HEK293 (cell line): ENCODE measurements around the gene PPARD.

ENCODE experiments used
- CTCF ChIA-PET: fragments of 350-600 bp; formaldehyde crosslinking; extraction: SDS; loops from one replicate; lab custom pipeline; 2021; ENCODE audit warnings: antibody characterized with exemption; lab: Yijun Ruan, JAX
- POLR2A ChIA-PET: fragments of 300-600 bp; formaldehyde crosslinking; extraction: SDS; loops from one replicate; lab custom pipeline; 2020; ENCODE audit warnings: antibody characterized with exemption, inconsistent platforms; lab: Yijun Ruan, JAX
- H3K27ac ChIP-seq: fragments of 200-500 bp; sonication (Bioruptor generic); 2 replicates; pipeline ENCODE4 v1.5.1; 2014; ENCODE audit warnings: low read depth, low read length, control low read depth, inconsistent platforms; ENCODE audit errors: extremely low read depth
- H3K36me3 ChIP-seq, 2 experiments: fragments of 200-500 bp in 1 of 2; sonication (Bioruptor generic) in 1 of 2; 1 replicate in 1 of 2; 2 replicates in 1 of 2; pipeline ENCODE4 v1.5.1; 2014 to 2017; ENCODE audit warnings: inconsistent platforms in 2 of 2, low read length in 2 of 2; ENCODE audit not compliant: control insufficient read depth in 2 of 2, insufficient read depth in 1 of 2
- H3K4me1 ChIP-seq: fragments of 200-500 bp; sonication (Bioruptor generic); 2 replicates; pipeline ENCODE4 v1.5.1; 2014; ENCODE audit warnings: mild to moderate bottlenecking, low read length, inconsistent platforms; ENCODE audit not compliant: control insufficient read depth, insufficient read depth
- H3K4me3 ChIP-seq: 2 replicates; pipeline ENCODE4 v1.5.1; 2011; ENCODE audit warnings: low read depth, mild to moderate bottlenecking, control low read depth, low read length, moderate library complexity
- H3K9me3 ChIP-seq: fragments of 200-500 bp; sonication (Bioruptor generic); 2 replicates; pipeline ENCODE4 v1.5.1; 2014; ENCODE audit warnings: low read depth, low read length, inconsistent platforms; ENCODE audit not compliant: control insufficient read depth, insufficient read depth
- KLF16 ChIP-seq: fragments of 450-650 bp; formaldehyde crosslinking; IDR thresholded peaks from 2 replicates; pipeline ENCODE4 v1.5.1; 2017; ENCODE audit warnings: missing biosample characterization, missing genetic modification characterization
- KLF7 ChIP-seq: fragments of 450-650 bp; formaldehyde crosslinking; IDR thresholded peaks from 2 replicates; pipeline ENCODE4 v1.5.1; 2016; ENCODE audit warnings: missing biosample characterization, missing genetic modification characterization, borderline replicate concordance
- PRDM1 ChIP-seq: fragments of 450-650 bp; formaldehyde crosslinking; IDR thresholded peaks from 2 replicates; pipeline ENCODE4; 2016; ENCODE audit warnings: missing biosample characterization, missing genetic modification characterization
- SCRT2 ChIP-seq: fragments of 450-650 bp; formaldehyde crosslinking; IDR thresholded peaks from 2 replicates; pipeline ENCODE4 v1.5.1; 2016; ENCODE audit warnings: missing biosample characterization, missing genetic modification characterization
- SETDB1 ChIP-seq: IDR thresholded peaks from one replicate; pipeline ENCODE4 v1.6.1; 2017; ENCODE audit warnings: mild to moderate bottlenecking, low read length, moderate library complexity, mixed read lengths; ENCODE audit not compliant: insufficient read length
- SP2 ChIP-seq: fragments of 450-650 bp; formaldehyde crosslinking; IDR thresholded peaks from 2 replicates; pipeline ENCODE4 v1.5.1; 2016; ENCODE audit warnings: missing biosample characterization, missing genetic modification characterization
- ZFHX2 ChIP-seq: fragments of 450-650 bp; formaldehyde crosslinking; conservative IDR thresholded peaks from 2 replicates; pipeline ENCODE4 v1.5.1; 2016; ENCODE audit warnings: missing biosample characterization, missing genetic modification characterization
- ZFP3 ChIP-seq: fragments of 450-650 bp; formaldehyde crosslinking; IDR thresholded peaks from 2 replicates; pipeline ENCODE4 v1.5.1; 2016; ENCODE audit warnings: low read depth, missing biosample characterization, missing genetic modification characterization
- ZNF174 ChIP-seq: fragments of 450-650 bp; formaldehyde crosslinking; IDR thresholded peaks from 2 replicates; pipeline ENCODE4 v1.5.0; 2017; ENCODE audit warnings: missing biosample characterization, mild to moderate bottlenecking, missing genetic modification characterization
- ZNF175 ChIP-seq: fragments of 450-650 bp; formaldehyde crosslinking; IDR thresholded peaks from 2 replicates; pipeline ENCODE4 v1.5.1; 2016; ENCODE audit warnings: missing biosample characterization, missing genetic modification characterization
- ZNF202 ChIP-seq: fragments of 450-650 bp; formaldehyde crosslinking; IDR thresholded peaks from 2 replicates; pipeline ENCODE4 v1.5.1; 2016; ENCODE audit warnings: missing biosample characterization, missing genetic modification characterization, borderline replicate concordance
- ZNF600 ChIP-seq: fragments of 450-650 bp; formaldehyde crosslinking; IDR thresholded peaks from 2 replicates; pipeline ENCODE4 v1.5.1; 2016; ENCODE audit warnings: missing biosample characterization, missing genetic modification characterization
- ZNF664 ChIP-seq: fragments of 450-650 bp; formaldehyde crosslinking; IDR thresholded peaks from 2 replicates; pipeline ENCODE4 v1.5.1; 2016; ENCODE audit warnings: missing biosample characterization, missing genetic modification characterization
- ZNF843 ChIP-seq: fragments of 450-650 bp; formaldehyde crosslinking; IDR thresholded peaks from 2 replicates; pipeline ENCODE4 v1.5.1; 2016; ENCODE audit warnings: missing biosample characterization, missing genetic modification characterization
- ZXDB ChIP-seq: fragments of 450-650 bp; formaldehyde crosslinking; IDR thresholded peaks from 2 replicates; pipeline ENCODE4 v1.5.1; 2016; ENCODE audit warnings: missing biosample characterization, missing genetic modification characterization
- TF ChIP-seq, protein P1 (sequence below): fragments of 450-650 bp; formaldehyde crosslinking; IDR thresholded peaks from 2 replicates; pipeline ENCODE4 v1.5.1; 2016; ENCODE audit warnings: missing biosample characterization, missing genetic modification characterization
- TF ChIP-seq, protein P2 (sequence below): fragments of 450-650 bp; formaldehyde crosslinking; IDR thresholded peaks from 2 replicates; pipeline ENCODE4 v1.5.1; 2016; ENCODE audit warnings: missing biosample characterization, missing genetic modification characterization
- TF ChIP-seq, protein P3 (sequence below): fragments of 450-650 bp; formaldehyde crosslinking; IDR thresholded peaks from 2 replicates; pipeline ENCODE4 v1.5.1; 2016; ENCODE audit warnings: missing biosample characterization, missing genetic modification characterization
- TF ChIP-seq, protein P4 (sequence below): IDR thresholded peaks from 2 replicates; pipeline ENCODE4 v1.6.1; 2011; ENCODE audit warnings: mild to moderate bottlenecking, low read depth, low read length, borderline replicate concordance
- TF ChIP-seq, protein P5 (sequence below): fragments of 450-650 bp; formaldehyde crosslinking; IDR thresholded peaks from 2 replicates; pipeline ENCODE4 v1.5.1; 2016; ENCODE audit warnings: missing biosample characterization, missing genetic modification characterization
- TF ChIP-seq, protein P6 (sequence below): fragments of 450-650 bp; formaldehyde crosslinking; IDR thresholded peaks from 2 replicates; pipeline ENCODE4 v1.5.1; 2016; ENCODE audit warnings: missing biosample characterization, missing genetic modification characterization, borderline replicate concordance

Gene PPARD

DNA sequence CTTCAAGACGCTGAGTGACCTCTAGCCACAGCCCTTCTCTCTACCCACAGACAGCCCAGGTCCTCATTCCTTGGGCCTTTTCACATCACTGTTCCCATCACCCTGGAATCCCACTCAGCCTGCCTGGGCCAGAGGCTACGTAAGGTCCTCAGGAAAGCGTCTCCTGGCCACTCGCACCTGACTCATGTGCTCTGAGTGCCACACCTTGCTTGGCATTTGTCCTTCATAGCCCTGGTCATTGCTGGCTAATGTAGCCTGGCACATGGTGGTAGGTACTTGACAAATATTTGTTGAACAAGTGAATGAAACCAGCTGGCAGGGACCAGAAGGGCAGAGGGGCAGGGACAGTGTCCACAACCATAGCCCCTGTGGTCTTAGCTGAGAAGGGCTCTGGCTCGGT lies 59.2 kb downstream of the PPARD start:
- TF ChIP-seq ZNF202 (no peak), KLF7 (tag by site-specific recombination) (no peak), SP2 (no peak), ZFP3 (tag by site-specific recombination) (no peak), SETDB1 (no peak), SCRT2 (no peak), ZNF600 (tag by site-specific recombination) (no peak), ZNF843 (tag by site-specific recombination) (no peak), PRDM1 (no peak), ZNF175 (no peak), ZXDB (tag by site-specific recombination) (no peak)
- TF ChIP-seq, protein P1, sequence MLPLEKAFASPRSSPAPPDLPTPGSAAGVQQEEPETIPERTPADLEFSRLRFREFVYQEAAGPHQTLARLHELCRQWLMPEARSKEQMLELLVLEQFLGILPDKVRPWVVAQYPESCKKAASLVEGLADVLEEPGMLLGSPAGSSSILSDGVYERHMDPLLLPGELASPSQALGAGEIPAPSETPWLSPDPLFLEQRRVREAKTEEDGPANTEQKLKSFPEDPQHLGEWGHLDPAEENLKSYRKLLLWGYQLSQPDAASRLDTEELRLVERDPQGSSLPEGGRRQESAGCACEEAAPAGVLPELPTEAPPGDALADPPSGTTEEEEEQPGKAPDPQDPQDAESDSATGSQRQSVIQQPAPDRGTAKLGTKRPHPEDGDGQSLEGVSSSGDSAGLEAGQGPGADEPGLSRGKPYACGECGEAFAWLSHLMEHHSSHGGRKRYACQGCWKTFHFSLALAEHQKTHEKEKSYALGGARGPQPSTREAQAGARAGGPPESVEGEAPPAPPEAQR (tag by site-specific recombination): no peak
- TF ChIP-seq, protein P2, sequence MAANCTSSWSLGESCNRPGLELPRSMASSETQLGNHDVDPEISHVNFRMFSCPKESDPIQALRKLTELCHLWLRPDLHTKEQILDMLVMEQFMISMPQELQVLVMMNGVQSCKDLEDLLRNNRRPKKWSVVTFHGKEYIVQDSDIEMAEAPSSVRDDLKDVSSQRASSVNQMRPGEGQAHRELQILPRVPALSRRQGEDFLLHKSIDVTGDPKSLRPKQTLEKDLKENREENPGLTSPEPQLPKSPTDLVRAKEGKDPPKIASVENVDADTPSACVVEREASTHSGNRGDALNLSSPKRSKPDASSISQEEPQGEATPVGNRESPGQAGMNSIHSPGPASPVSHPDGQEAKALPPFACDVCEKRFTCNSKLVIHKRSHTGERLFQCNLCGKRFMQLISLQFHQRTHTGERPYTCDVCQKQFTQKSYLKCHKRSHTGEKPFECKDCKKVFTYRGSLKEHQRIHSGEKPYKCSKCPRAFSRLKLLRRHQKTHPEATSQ (tag by site-specific recombination): no peak
- TF ChIP-seq, protein P3, sequence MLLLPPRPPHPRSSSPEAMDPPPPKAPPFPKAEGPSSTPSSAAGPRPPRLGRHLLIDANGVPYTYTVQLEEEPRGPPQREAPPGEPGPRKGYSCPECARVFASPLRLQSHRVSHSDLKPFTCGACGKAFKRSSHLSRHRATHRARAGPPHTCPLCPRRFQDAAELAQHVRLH (tag by site-specific recombination): no peak
- TF ChIP-seq, protein P4, sequence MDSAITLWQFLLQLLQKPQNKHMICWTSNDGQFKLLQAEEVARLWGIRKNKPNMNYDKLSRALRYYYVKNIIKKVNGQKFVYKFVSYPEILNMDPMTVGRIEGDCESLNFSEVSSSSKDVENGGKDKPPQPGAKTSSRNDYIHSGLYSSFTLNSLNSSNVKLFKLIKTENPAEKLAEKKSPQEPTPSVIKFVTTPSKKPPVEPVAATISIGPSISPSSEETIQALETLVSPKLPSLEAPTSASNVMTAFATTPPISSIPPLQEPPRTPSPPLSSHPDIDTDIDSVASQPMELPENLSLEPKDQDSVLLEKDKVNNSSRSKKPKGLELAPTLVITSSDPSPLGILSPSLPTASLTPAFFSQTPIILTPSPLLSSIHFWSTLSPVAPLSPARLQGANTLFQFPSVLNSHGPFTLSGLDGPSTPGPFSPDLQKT: no peak
- Histone ChIP-seq H3K4me1 (no peaks in the 10 kb centered on the region), H3K9me3 (no peaks in the 10 kb centered on the region), H3K4me3 (no peak overlapping the region), H3K36me3 (no peaks in the 10 kb centered on the region), H3K27ac (no peak overlapping the region)
- CTCF ChIA-PET: interaction anchor here (0.7 to 2.8 kb wide), 4 partner anchors 12 to 48 kb away, joined by 3 to 12 read pairs (median 6); no protein-coding TSS in a partner anchor
- POLR2A ChIA-PET: no interaction called here

DNA sequence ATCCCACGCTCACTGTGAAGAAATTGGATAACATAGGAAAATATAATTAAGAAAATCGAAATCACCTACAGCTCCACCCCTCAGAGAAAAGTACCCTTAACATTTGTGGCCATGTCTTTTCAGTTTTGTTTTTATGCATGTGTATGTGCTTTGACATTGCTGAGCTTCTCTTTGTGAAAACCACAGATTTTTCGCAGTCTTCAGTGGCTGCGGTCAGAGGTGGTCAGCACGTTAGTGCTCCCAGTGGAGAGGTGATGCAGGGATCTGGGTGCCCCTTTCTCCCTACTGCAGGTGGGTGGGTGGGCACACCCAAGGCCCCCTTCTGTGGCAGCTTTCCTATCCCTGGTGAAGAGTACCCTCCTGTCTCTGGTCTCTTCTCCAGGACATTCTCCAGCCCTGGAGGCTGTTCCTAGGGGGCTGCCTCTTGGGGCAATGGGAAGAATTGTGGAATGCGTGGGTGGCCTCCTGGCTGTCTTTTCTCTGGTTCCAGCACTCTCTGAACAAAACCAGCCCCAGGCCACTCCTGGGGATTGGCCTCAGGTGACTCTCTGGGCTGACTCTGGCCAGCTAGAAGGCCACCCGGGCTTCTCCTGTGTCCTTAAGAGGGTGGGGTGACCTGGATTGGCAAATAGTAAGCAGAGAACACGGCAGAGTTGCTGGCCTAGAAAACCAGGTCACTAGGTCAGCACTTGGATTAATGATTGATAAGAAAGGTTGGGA lies 59.9 kb downstream of the PPARD start:
- Histone ChIP-seq H3K9me3 (no peaks in the 10 kb centered on the region), H3K4me3 (no peak overlapping the region), H3K4me1 (no peaks in the 10 kb centered on the region), H3K27ac (no peak overlapping the region), H3K36me3 (no peaks in the 10 kb centered on the region)
- ChIA-PET CTCF (interaction anchor here (0.6 to 2.8 kb wide), 3 partner anchors 12 to 51 kb away, joined by 3 to 12 read pairs (median 8); no protein-coding TSS in a partner anchor), POLR2A (no interaction called here)
- TF ChIP-seq, protein P5, sequence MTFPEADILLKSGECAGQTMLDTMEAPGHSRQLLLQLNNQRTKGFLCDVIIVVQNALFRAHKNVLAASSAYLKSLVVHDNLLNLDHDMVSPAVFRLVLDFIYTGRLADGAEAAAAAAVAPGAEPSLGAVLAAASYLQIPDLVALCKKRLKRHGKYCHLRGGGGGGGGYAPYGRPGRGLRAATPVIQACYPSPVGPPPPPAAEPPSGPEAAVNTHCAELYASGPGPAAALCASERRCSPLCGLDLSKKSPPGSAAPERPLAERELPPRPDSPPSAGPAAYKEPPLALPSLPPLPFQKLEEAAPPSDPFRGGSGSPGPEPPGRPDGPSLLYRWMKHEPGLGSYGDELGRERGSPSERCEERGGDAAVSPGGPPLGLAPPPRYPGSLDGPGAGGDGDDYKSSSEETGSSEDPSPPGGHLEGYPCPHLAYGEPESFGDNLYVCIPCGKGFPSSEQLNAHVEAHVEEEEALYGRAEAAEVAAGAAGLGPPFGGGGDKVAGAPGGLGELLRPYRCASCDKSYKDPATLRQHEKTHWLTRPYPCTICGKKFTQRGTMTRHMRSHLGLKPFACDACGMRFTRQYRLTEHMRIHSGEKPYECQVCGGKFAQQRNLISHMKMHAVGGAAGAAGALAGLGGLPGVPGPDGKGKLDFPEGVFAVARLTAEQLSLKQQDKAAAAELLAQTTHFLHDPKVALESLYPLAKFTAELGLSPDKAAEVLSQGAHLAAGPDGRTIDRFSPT (tag by site-specific recombination): no peak
- TF ChIP-seq ZNF174 (tag by site-specific recombination) (no peak), ZFHX2 (tag by site-specific recombination) (no peak), ZNF664 (no peak), KLF16 (no peak)
- TF ChIP-seq, protein P6, sequence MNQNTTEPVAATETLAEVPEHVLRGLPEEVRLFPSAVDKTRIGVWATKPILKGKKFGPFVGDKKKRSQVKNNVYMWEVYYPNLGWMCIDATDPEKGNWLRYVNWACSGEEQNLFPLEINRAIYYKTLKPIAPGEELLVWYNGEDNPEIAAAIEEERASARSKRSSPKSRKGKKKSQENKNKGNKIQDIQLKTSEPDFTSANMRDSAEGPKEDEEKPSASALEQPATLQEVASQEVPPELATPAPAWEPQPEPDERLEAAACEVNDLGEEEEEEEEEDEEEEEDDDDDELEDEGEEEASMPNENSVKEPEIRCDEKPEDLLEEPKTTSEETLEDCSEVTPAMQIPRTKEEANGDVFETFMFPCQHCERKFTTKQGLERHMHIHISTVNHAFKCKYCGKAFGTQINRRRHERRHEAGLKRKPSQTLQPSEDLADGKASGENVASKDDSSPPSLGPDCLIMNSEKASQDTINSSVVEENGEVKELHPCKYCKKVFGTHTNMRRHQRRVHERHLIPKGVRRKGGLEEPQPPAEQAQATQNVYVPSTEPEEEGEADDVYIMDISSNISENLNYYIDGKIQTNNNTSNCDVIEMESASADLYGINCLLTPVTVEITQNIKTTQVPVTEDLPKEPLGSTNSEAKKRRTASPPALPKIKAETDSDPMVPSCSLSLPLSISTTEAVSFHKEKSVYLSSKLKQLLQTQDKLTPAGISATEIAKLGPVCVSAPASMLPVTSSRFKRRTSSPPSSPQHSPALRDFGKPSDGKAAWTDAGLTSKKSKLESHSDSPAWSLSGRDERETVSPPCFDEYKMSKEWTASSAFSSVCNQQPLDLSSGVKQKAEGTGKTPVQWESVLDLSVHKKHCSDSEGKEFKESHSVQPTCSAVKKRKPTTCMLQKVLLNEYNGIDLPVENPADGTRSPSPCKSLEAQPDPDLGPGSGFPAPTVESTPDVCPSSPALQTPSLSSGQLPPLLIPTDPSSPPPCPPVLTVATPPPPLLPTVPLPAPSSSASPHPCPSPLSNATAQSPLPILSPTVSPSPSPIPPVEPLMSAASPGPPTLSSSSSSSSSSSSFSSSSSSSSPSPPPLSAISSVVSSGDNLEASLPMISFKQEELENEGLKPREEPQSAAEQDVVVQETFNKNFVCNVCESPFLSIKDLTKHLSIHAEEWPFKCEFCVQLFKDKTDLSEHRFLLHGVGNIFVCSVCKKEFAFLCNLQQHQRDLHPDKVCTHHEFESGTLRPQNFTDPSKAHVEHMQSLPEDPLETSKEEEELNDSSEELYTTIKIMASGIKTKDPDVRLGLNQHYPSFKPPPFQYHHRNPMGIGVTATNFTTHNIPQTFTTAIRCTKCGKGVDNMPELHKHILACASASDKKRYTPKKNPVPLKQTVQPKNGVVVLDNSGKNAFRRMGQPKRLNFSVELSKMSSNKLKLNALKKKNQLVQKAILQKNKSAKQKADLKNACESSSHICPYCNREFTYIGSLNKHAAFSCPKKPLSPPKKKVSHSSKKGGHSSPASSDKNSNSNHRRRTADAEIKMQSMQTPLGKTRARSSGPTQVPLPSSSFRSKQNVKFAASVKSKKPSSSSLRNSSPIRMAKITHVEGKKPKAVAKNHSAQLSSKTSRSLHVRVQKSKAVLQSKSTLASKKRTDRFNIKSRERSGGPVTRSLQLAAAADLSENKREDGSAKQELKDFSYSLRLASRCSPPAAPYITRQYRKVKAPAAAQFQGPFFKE (tag by site-specific recombination): no peak
